Trophoblast cell (in vitro differentiated cells and primary cell): ENCODE measurements around the gene TACC3.

Experiments
- DNase-seq, 2 donors: peaks; one replicate each; pipeline ENCODE4 v3.0.0-alpha.2; 2016
- H2AFZ ChIP-seq: 2 replicates; pipeline ENCODE4 v1.6.1; 2013; ENCODE audit warnings: low read length, moderate library complexity, mild to moderate bottlenecking; ENCODE audit not compliant: insufficient read depth, poor library complexity
- H2AK5ac ChIP-seq: 2 replicates; pipeline ENCODE4 v1.6.1; 2013; ENCODE audit warnings: mild to moderate bottlenecking, low read length
- H2BK120ac ChIP-seq: 2 replicates; pipeline ENCODE4 v1.6.1; 2013; ENCODE audit warnings: low read length, mild to moderate bottlenecking, moderate library complexity; ENCODE audit not compliant: insufficient read depth, poor library complexity
- H2BK12ac ChIP-seq: 2 replicates; pipeline ENCODE4 v1.6.1; 2013; ENCODE audit warnings: mild to moderate bottlenecking, low read length, moderate library complexity
- H2BK5ac ChIP-seq: 2 replicates; pipeline ENCODE4 v1.6.1; 2013; ENCODE audit warnings: low read length, low read depth, moderate library complexity, mild to moderate bottlenecking; ENCODE audit not compliant: poor library complexity
- H3K14ac ChIP-seq: 2 replicates; pipeline ENCODE4 v1.6.1; 2013; ENCODE audit warnings: mild to moderate bottlenecking, low read length
- H3K18ac ChIP-seq: 2 replicates; pipeline ENCODE4 v1.6.1; 2013; ENCODE audit warnings: mild to moderate bottlenecking, low read length
- H3K23ac ChIP-seq: 2 replicates; pipeline ENCODE4 v1.6.1; 2013; ENCODE audit warnings: low read length
- H3K27ac ChIP-seq: 2 replicates; pipeline ENCODE4 v1.5.1; 2013; ENCODE audit warnings: low read depth, mild to moderate bottlenecking, inconsistent platforms, low read length, moderate library complexity
- H3K27me3 ChIP-seq: 2 replicates; pipeline ENCODE4 v1.6.1; 2013; ENCODE audit warnings: inconsistent platforms, mild to moderate bottlenecking, low read length, moderate library complexity; ENCODE audit not compliant: insufficient read depth
- H3K36me3 ChIP-seq, 2 experiments: 1 replicate in 1 of 2; 2 replicates in 1 of 2; pipeline ENCODE4 v1.6.1; 2013; ENCODE audit warnings: low read length in 2 of 2, mild to moderate bottlenecking in 2 of 2, moderate library complexity in 1 of 2; ENCODE audit not compliant: insufficient read depth in 2 of 2, control insufficient read depth in 1 of 2
- H3K4ac ChIP-seq: 2 replicates; pipeline ENCODE4 v1.6.1; 2013; ENCODE audit warnings: low read depth, mild to moderate bottlenecking, low read length, moderate library complexity
- H3K4me1 ChIP-seq, 2 experiments: 1 replicate in 1 of 2; 2 replicates in 1 of 2; pipeline ENCODE4 v1.6.1; 2013; ENCODE audit warnings: low read length in 2 of 2, mild to moderate bottlenecking in 2 of 2, moderate library complexity in 1 of 2; ENCODE audit not compliant: insufficient read depth in 2 of 2, control insufficient read depth in 1 of 2
- H3K4me2 ChIP-seq: 2 replicates; pipeline ENCODE4 v1.6.1; 2013; ENCODE audit warnings: inconsistent platforms, mild to moderate bottlenecking, low read length, moderate library complexity
- H3K4me3 ChIP-seq: 2 replicates; pipeline ENCODE4 v1.5.1; 2013; ENCODE audit warnings: mild to moderate bottlenecking, low read depth, low read length, inconsistent platforms
- H3K79me1 ChIP-seq: one replicate; pipeline ENCODE4 v1.6.1; 2013; ENCODE audit warnings: low read length
- H3K79me2 ChIP-seq: 2 replicates; pipeline ENCODE4 v1.6.1; 2013; ENCODE audit warnings: low read length, mild to moderate bottlenecking; ENCODE audit not compliant: control insufficient read depth, insufficient read depth, poor library complexity
- H3K9ac ChIP-seq: 2 replicates; pipeline ENCODE4 v1.6.1; 2013; ENCODE audit warnings: mild to moderate bottlenecking, low read length
- H3K9me3 ChIP-seq: 2 replicates; pipeline ENCODE4 v1.6.1; 2013; ENCODE audit warnings: low read depth, mild to moderate bottlenecking, control low read depth, inconsistent platforms, low read length; ENCODE audit not compliant: insufficient read depth
- H4K12ac ChIP-seq: 2 replicates; pipeline ENCODE4 v1.6.1; 2013; ENCODE audit warnings: low read depth, mild to moderate bottlenecking, low read length, moderate library complexity
- H4K8ac ChIP-seq: 2 replicates; pipeline ENCODE4 v1.6.1; 2013; ENCODE audit warnings: low read depth, mild to moderate bottlenecking, low read length, moderate library complexity
- H4K91ac ChIP-seq: one replicate; pipeline ENCODE4 v1.6.1; 2013; ENCODE audit warnings: low read depth, mild to moderate bottlenecking, low read length, moderate library complexity
- WGBS: extraction: QIAGEN DNeasy Blood & Tissue Kit; methylation state at CpG from one replicate; pipeline ENCODE4 v1.1.7; 2013; ENCODE audit warnings: missing lambda C conversion rate; ENCODE audit not compliant: insufficient read length, insufficient coverage; ENCODE audit errors: extremely low coverage; 5-methylcytosine and 5-hydroxymethylcytosine counted together

Gene TACC3

GRCh38 chr4:1785592-1785991, 64.3 kb downstream of the TACC3 start:
- Histone ChIP-seq H3K27ac (no peak overlapping the region), H3K9me3 (peaks cover 2% of the 10 kb centered on the region), H3K79me2 (no peaks in the 10 kb centered on the region), H3K27me3 (no peaks in the 10 kb centered on the region), H3K9ac (no peak overlapping the region), H3K4me2 (no peak overlapping the region), H2BK12ac (no peak overlapping the region), H4K91ac (no peak overlapping the region), H3K36me3 (no peaks in the 10 kb centered on the region), H3K23ac (no peak overlapping the region), H3K4me3 (no peak overlapping the region), H4K8ac (no peak overlapping the region), H3K79me1 (no peaks in the 10 kb centered on the region), H3K4me1 (peaks cover 0 to 2% of the 10 kb centered on the region in 2 experiments), H3K18ac (no peak overlapping the region), H2BK120ac (no peak overlapping the region), H3K4ac (no peak overlapping the region), H3K14ac (no peak overlapping the region), H2AFZ (no peak overlapping the region), H2BK5ac (no peak overlapping the region), H2AK5ac (no peak overlapping the region), H4K12ac (no peak overlapping the region)
- DNase-seq, result no peak
- WGBS, result no CpG with 5 or more reads among the region's 11 CpGs

GRCh38 chr4:1786544-1787362, 65.4 kb downstream of the TACC3 start:
- H3K4ac ChIP-seq, result no peak overlapping the region
- H2BK120ac ChIP-seq, result no peak overlapping the region
- no peaks in the 10 kb centered on the region for H3K36me3 ChIP-seq
- H4K12ac ChIP-seq, result no peak overlapping the region
- no peak overlapping the region for H3K14ac ChIP-seq
- no peak overlapping the region for H2AK5ac ChIP-seq
- H3K27me3 ChIP-seq, result no peaks in the 10 kb centered on the region
- H4K8ac ChIP-seq, result no peak overlapping the region
- H4K91ac ChIP-seq, result no peak overlapping the region
- no peak overlapping the region for H2BK12ac ChIP-seq
- no peak overlapping the region for H3K23ac ChIP-seq
- H3K27ac ChIP-seq, result no peak overlapping the region
- H3K18ac ChIP-seq, result no peak overlapping the region
- no peak overlapping the region for H2AFZ ChIP-seq
- WGBS, result no CpG with 5 or more reads among the region's 34 CpGs
- no peak overlapping the region for H3K9ac ChIP-seq
- DNase-seq, result no peak
- H3K79me1 ChIP-seq, result no peaks in the 10 kb centered on the region
- H3K79me2 ChIP-seq, result no peaks in the 10 kb centered on the region
- no peak overlapping the region for H2BK5ac ChIP-seq
- H3K4me3 ChIP-seq, result no peak overlapping the region
- no peak overlapping the region for H3K4me2 ChIP-seq
- H3K4me1 ChIP-seq, result peaks cover 0 to 2% of the 10 kb centered on the region in 2 experiments
- H3K9me3 ChIP-seq, result peaks cover 2% of the 10 kb centered on the region

DNA sequence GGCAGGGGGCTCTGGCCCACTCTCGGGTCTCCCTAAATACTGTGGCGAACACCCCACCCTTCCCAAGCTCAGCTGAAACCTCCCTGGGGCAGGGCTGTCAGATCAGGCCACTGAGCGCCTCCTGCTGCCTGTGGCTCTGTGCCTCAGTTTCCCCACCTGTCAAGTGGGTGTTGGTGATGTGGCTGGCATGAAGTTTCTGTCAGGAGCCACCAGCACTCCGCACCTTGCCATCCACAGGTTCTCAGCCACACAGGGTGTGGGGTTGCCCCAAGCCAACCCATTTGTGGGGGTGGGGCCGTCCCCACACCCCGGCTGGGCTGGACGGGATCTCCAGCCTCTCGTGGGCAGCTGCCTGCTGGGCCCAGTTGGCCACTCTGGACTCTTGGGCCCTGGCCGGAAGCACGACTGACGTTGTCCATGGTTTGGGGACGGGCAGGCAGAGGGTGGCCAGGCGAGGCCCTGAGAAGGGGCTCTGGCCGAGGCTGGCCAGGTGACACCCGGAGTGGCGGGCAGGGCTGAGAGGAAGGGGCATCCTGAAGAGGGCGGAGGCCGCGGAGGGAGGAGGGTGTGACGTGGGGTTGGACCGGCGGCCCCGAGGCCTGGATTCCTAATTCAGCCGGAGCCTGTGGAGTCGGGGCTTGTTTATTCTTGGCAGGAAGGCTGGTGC, 66.2 kb downstream of the TACC3 start:
- no peaks in the 10 kb centered on the region for H3K79me1 ChIP-seq
- H4K91ac ChIP-seq, result no peak overlapping the region
- H4K12ac ChIP-seq, result no peak overlapping the region
- H3K23ac ChIP-seq, result no peak overlapping the region
- H3K4me1 ChIP-seq, result peaks cover 0 to 3% of the 10 kb centered on the region in 2 experiments
- H2BK120ac ChIP-seq, result no peak overlapping the region
- peaks cover 2% of the 10 kb centered on the region for H3K9me3 ChIP-seq
- H3K27ac ChIP-seq, result no peak overlapping the region
- H3K79me2 ChIP-seq, result no peaks in the 10 kb centered on the region
- H3K18ac ChIP-seq, result no peak overlapping the region
- no peak overlapping the region for H3K4me3 ChIP-seq
- H3K4me2 ChIP-seq, result no peak overlapping the region
- no peak overlapping the region for H3K4ac ChIP-seq
- no peaks in the 10 kb centered on the region for H3K36me3 ChIP-seq
- H3K27me3 ChIP-seq, result peaks cover 5% of the 10 kb centered on the region
- H2AFZ ChIP-seq, result no peak overlapping the region
- H3K14ac ChIP-seq, result no peak overlapping the region
- WGBS, result no CpG with 5 or more reads among the region's 25 CpGs
- H2BK12ac ChIP-seq, result no peak overlapping the region
- H2BK5ac ChIP-seq, result no peak overlapping the region
- H4K8ac ChIP-seq, result no peak overlapping the region
- no peak for DNase-seq
- no peak overlapping the region for H3K9ac ChIP-seq
- no peak overlapping the region for H2AK5ac ChIP-seq

DNA sequence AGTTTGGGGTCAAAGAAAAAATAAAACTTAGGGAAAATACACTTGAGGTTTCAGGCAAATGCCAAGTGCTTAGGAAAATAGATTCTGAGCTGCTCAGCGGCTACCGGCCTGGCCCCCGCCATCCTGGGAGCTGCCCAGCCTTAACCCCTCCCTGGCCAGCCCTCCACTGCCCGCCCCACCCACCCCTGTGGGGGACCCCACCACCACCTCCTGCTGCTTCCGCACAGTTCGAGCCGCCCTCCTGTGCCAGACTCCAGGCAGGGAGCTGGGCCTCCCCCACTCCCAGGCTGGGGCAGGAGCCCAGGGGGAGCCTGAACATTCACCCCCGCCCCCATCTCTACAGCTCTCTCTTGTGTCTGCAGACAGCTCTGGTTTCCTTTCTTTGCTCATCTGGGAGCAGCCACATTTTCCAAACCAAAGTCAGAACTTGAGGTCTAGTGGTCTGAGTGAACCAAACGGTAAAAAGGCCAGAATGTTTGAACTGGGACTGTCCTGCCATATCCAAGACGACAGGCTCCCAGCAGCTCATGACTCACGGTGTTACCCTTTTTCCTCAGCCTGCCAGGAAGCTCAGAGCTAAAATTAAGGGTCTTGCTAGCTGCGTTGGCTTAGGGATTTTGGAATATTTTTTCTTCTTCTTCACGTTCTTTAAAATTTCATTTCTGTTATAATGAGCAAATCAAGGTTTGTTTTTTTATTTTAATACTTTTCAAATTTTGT, 67.1 kb downstream of the TACC3 start:
- Histone ChIP-seq H3K4ac (no peak overlapping the region), H3K79me1 (peaks cover 3% of the 10 kb centered on the region), H2AK5ac (no peak overlapping the region), H3K27me3 (peaks cover 5% of the 10 kb centered on the region), H2BK12ac (no peak overlapping the region), H4K12ac (no peak overlapping the region), H3K14ac (no peak overlapping the region), H3K23ac (no peak overlapping the region), H2AFZ (no peak overlapping the region), H2BK5ac (no peak overlapping the region), H3K79me2 (no peaks in the 10 kb centered on the region), H3K9me3 (peaks cover 2% of the 10 kb centered on the region), H3K9ac (no peak overlapping the region), H3K27ac (no peak overlapping the region), H3K18ac (no peak overlapping the region), H2BK120ac (no peak overlapping the region), H4K8ac (no peak overlapping the region), H3K4me1 (peaks cover 0 to 7% of the 10 kb centered on the region in 2 experiments), H3K36me3 (no peaks in the 10 kb centered on the region), H4K91ac (no peak overlapping the region), H3K4me2 (no peak overlapping the region), H3K4me3 (no peak overlapping the region)
- DNase-seq, result no peak
- WGBS, result no CpG with 5 or more reads among the region's 13 CpGs
